T47D (cell line): ENCODE measurements around the gene FCHSD1.

Experiments
- DNase-seq, 2 experiments: peaks; one replicate each; pipeline versions ENCODE4 v3.0.0 to v3.0.0-alpha.2; 2011 to 2012; ENCODE audit warnings: low read depth in 1 of 2, low spot score in 1 of 2
- JUND ChIP-seq: IDR thresholded peaks from 2 replicates; pipeline ENCODE4 v1.6.1; 2012; ENCODE audit warnings: low read depth
- in situ Hi-C: cut with HindIII; loops from 2 replicates; pipeline ENCODE4 v1.10.0; 2016; ENCODE audit warnings: low sequenced_read_pairs, low pct_unique_long_range_greater_than_20kb

FCHSD1 gene

DNA sequence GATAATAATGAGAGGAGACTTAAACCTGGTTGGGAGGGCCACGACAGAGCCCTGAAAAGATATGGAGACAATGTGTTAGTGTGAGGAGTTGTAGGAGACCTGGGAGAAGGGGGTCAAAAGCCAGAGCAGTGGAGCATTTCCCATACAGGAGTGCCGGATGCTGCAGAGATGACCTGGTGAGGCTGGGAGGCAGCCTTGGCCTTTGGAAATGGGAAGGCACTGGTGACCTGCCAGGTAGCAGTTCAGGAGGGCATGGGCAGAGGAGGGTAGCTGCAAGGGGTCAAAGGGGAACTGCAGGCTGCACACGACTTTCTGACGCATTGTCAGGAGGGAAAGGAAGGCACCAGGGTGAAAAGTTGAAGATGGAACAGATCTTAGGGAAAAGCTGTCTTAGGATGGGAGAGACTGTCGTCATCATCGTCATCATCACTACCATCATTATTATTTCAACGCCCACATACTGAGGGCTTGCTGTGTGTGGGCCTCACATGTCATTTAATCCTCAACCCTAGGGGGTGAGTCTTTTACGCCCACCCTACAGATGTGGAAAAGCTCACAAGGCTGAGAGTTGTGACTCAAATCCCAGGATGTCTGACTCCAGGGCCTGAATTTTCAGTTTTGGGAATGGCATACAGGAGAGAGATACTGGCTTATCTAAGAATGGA is 17.5 kb upstream of the FCHSD1 start:
- TF ChIP-seq JUND, result no peak
- DNase-seq, result no peak
- in situ Hi-C loops, result no loop called here

DNA sequence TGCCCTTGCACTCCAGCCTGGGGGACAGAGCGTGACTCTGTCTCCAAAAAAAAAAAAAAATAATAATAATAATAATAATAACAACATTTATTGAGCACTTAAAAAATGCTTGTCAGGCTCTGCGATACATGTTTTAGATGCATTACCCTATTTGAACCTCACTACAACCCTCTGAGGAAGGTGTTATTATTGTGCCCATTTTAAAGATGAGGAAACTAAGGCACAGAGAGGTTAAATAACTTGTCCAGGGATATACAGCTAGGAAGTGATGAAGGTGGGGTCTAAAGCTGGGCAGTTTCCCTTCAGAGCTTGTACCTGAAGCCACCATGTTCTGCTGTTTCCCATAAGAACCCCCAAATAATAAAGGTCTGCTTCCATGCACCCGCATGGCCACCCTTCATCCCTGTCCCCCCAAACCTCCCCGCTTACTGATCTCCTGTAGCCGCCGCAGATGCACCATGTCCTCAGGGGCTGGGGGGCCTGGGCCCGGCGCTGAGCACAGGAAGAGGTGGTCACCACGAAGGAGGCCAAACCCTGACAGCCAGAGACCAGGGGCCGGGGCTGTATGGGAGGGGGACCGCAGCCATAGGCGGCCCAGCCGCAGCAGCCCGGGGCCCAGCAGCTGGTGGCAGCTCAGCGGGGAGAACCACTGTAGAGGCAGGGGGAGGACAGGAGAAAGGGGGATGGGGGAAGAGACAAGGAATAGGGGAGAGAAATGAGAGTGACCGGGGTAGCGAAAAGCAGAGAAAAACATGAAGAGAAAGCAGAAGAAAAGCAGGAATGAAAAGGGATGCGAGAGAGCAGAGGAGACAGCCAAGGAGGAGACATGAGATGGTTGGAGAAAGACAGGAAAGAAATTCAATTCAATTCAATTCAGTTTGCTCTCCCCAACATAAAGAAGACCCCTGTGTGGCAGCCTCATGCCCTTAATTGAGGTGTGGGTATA is 15.1 kb upstream of the FCHSD1 start:
- in situ Hi-C loops, result no loop called here
- no peak for DNase-seq
- TF ChIP-seq JUND, result no peak

DNA sequence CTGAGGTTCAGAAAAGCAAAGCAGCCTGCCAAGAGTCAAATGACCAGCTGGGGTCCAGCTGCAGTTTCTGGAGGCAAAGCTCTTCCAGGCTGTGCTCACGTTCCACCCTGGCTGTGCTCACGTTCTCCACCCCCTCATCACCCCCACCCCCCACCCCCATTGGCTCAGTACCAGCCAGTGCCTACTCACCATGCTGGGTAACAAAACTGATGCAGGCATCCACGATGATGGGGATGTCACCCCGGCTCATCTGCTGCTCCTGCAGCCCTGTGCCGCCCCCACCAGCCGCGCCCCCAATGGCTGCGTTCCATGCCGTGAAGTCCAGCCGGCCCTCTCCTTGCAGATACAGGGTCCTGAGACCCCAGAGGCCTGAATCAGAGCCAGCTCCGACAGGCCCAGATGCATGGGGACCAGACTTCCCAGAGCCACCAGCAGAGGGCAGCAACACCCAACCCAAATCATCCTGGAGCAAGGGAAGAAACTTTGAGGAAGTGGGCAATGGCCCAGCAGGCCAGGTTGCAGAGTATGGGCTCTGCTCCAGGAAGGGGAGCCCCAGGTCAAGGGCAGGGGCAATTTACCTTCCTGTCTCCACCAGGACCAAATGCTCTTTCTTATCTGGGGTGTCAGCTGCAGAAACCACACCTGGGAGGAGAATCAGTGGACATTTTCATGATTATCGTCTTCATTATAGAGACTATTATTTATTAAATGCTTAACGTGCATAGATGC is 13.7 kb upstream of the FCHSD1 start:
- no peak for TF ChIP-seq JUND
- DNase-seq, result peak; percentile 81 to 89
- in situ Hi-C loops, result no loop called here

DNA sequence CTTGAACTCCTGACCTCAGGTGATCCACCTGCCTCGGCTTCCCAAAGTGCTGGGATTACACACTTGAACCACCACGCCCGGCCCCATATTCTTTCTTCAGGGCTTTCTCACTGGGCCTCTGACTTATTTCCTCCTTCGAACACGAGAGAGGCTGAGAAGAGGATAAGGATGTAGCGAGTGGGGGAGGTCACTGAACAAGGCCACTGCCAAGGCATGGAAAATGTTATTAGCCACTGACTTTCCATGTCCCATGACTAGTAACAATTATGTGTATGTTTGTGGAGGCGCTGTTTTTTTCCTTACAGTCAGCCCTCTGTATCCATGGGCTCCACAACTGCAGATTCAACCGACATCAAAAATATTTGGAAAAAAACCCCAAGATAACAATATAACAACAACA is 12.3 kb upstream of the FCHSD1 start:
- TF ChIP-seq JUND, result no peak
- DNase-seq, result no peak
- in situ Hi-C loops, result no loop called here

DNA sequence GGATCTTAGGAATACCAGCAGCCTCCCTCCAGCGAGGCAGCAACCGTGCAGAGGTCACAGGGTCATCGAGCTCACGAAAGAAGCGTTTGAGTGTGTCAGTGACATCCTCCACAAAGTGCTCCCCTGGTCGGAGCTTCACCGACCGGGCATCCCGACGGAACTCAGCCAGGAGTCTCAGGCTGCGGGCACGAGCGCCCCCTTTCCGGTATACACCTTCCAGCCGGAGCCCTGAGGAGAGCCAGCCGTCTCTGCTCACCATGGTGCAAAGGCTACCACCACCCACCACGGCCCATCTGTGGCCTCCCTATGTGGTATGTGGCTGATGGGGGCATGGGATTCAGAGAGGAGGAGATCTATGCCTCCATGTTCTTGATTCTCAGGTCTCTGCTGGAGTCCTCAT is 10.8 kb upstream of the FCHSD1 start:
- DNase-seq, result no peak
- no peak for TF ChIP-seq JUND
- in situ Hi-C loops, result no loop called here

DNA sequence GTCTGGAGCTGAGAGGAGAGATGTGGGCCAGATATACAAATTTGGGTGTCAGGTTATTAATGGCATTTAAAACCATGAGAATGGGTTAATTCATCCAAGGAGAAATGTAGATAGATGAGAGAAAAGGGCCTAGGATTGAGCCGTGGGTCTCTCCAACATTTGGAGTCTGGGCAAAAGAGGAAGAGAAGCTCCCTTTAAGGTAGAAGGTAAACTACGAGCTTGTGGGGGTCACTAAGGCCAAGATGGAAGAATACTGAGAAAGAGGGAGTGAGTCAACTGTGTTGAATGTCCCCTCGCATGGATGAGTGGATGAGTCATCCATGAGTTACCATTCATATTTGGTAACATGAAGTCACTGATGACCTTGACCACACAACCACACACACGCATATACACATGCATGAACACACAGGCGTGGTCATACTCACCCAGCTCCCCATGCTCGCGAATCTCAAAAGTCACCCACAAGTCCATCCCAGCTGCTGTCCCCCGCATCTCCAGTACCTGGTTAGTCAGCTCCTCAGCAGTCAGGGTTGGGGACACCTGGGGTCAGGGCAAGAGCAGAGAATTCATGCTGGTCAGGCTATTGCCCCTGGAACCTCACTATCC is 6.8 kb upstream of the FCHSD1 start:
- no peak for DNase-seq
- TF ChIP-seq JUND, result no peak
- in situ Hi-C loops, result no loop called here

DNA sequence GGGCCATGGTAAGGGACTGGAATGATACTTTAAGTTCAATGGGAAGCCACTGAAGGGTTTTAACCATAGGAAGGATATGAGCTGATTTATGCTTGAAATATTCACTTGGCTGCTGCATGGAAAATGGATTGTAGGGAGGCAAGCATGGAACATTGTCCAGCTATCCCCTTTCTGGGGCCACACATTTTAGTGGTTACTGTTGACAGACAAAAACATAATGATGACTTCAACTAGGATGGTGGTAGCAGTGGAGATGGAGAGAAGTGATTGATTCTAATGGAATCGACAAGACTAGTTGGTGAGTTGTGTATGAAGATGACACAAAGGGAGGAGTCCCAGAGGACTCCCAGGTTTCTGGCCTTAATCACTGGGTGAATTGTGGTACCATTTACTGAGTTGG is 6.2 kb upstream of the FCHSD1 start:
- DNase-seq, result no peak
- in situ Hi-C loops, result no loop called here

DNA sequence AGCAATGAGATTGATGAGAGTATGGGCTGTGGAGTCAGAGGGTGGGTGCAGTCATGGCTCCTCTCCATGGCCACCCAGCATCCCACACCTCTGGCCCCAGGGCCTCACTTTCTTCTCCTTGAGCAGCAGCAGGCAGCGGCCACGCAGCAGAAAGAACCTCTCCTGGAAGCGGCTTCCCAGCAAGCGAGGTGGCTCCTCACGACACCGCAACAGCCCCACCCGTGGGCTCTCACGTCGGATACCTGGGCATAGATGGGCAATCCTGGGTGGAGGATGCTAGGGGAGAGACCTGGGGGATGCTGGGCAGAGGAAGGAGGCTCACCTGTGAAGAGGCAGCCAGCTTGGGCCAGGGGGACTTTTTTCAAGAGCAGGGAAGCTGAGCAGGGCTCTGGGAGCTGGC is 5.2 kb upstream of the FCHSD1 start:
- no peak for TF ChIP-seq JUND
- in situ Hi-C loops, result no loop called here

More for the DNA sequence above, 6.2 kb upstream of the FCHSD1 start:
- TF ChIP-seq JUND, result no peak

DNA sequence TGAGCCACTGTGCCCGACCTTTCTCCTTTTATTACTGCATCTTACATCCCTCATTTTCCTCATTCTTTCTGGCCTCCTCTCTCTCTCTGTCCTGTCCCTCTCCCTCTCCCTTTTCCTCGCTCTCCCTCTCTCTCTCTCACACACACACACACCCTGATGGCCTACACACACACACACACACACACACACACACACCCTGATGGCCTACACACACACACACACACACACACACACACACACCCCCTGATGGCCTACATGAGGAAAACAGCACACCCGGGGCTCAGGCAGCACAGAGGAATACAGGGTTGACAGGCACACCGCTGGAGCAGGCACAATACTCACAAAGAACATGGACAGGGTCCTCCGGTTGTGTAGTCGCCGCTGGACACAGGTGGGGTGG is 3.8 kb upstream of the FCHSD1 start:
- in situ Hi-C loops, result no loop called here

More for the DNA sequence above, 5.2 kb upstream of the FCHSD1 start:
- no peak for DNase-seq

DNA sequence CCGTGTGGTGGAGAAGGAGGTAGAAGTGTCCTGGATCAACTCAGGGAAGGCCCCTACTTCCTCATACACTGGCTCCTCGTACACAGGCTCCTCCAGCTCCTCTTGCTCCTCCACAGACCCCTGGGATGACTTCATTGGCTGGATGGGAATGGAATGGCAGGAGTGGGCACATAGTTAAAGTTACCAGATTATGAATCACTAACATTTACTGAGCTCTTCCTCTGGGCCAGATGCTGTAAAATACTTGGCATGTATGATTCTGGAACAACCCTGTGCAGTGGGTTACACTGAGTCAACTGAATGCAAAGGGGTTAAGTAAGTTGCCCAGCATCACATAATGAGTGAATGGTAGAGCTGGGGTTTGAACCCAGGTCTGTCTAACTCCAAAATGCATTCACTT is 3.1 kb upstream of the FCHSD1 start:
- TF ChIP-seq JUND, result no peak

More for the DNA sequence above, 3.8 kb upstream of the FCHSD1 start:
- no peak for TF ChIP-seq JUND
- DNase-seq, result no peak

DNA sequence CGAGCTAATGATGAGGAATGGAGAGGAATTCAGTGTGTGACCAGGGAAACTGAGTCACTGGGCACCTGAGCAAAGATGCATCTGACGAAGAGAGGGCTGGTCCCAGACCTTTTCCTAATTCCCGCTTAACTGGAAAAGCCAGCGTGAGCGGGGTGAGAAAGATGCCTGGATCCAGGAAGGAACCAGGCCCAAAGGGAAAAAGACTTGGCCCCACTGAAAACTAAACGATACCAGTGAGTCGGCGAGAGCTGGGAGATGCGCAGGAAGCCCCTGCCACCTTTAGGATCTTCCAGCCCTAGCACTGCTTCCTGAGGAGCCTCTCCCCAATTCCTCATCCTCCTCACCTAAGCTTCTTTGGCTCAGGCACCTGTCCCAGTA is 499 bp upstream of the FCHSD1 start:
- TF ChIP-seq JUND, result no peak
- in situ Hi-C loops, result no loop called here
- DNase-seq, result peak; percentile 68 to 72

More for the DNA sequence above, 3.1 kb upstream of the FCHSD1 start:
- DNase-seq, result no peak
- in situ Hi-C loops, result no loop called here

DNA sequence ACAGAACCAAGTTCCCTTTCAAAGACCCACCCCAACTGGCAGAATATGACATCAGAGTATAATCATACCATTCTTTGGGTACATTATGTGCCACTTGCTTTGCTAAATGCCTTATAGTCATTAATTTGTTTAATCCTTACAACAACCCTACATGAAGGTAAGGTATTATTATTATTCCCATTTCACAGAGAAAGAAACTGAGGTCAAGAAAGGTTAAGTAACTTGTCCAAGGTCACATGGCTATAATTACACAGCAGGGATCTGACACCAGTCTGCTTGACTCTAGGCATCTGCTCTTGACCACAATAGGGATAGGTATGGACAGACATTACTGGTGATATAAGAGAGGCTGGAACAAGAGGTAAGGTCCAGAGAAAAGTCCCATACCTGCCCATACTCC is 1.2 kb downstream of the FCHSD1 start:
- DNase-seq, result no peak
- no peak for TF ChIP-seq JUND
- in situ Hi-C loops, result no loop called here
